PC-9 (cell line): ENCODE data around the gene COL4A6.

Experiments used
- CTCF ChIP-seq: fragments of 200-600 bp; sonication (generic); conservative IDR thresholded peaks from 2 replicates; pipeline ENCODE4 v1.6.1; 2017; ENCODE audit warnings: mixed run types, antibody characterized with exemption, mild to moderate bottlenecking, moderate library complexity
- EZH2 ChIP-seq: fragments of 200-600 bp; sonication (generic); IDR thresholded peaks from 2 replicates; pipeline ENCODE4 v1.8.0; 2017; ENCODE audit warnings: antibody characterized with exemption, low read depth

DNA sequence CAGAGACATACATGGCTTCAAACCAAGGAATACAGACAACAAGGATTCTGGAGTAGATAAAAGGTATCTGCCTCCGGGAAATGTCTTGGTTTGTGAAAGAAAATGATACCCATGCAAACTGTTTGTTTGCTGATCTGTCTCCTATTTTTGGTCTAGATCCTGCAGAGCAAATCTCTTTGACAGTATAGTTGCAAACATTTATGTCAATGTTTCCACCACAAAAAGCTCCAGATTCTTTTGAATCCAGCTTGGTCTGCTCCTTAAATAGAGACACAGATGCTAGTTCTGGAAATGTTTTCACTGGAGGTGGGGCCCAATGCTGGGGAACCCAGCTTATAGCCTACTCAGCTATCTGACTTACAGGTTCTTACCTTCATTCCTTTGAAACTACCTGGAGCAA is 226.9 kb downstream of the COL4A6 start:
- TF ChIP-seq EZH2: no peak
- TF ChIP-seq CTCF: no peak
